Measurements from ENCODE around the gene CCM2L.

CCM2L gene

DNA sequence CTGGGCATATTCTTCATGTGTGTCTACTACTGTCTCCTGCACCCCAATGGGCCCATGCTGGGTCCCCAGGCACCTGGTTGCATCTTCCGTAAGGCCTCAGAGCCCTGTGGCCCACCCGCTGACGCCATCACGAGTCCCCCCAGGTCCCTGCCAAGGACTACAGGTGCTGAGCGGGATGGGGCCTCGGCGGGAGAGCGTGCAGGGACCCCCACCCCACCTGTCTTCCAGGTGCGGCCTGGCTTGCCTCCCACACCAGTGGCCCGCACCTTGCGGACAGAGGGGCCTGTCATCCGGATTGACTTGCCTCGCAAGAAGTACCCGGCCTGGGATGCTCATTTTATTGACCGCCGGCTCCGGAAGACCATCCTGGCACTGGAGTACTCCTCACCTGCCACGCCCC, 13.2 kb upstream of the CCM2L start:
- DNase-seq (ENCODE audit: low spot score) = no peak

DNA sequence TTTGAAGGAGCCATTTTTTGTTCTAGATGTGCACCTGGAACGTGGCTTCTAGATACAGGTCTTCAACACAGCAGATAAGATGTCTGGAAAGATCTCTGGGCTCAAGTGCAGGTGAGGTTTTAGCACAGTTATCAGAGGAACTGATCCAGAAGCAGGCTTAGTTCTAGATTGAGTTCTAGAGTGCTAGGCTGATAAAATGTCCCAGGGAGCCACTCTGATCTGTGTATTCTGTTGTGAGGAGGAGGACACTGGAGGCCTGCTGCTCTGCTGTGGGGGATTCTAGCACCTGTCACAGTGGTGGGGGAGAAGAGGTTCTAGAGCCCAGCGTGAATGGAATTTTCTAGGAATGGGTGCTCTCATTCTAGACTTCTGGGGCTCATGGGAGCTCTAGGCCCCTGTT, 12.0 kb upstream of the CCM2L start:
- no peak for DNase-seq (ENCODE audit: low spot score)

DNA sequence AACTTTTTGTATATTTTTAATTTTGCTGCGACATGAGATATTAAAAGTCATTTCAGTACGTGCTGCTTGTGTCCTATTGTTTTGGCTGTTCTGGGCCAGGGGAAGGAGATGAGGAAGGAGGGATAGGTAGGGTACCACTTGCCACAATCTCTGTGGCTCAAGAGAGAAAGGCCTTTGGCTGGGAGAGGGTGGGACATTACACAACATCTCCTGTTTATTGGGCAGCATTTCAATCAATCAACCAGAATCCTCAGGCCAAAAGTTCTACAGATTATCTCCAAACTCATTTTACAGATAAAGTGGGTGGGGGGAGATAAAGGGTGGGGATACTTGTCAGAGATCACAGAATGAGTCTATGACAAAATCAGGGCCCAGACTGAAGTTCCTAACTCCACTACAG, 6.9 kb upstream of the CCM2L start:
- DNase-seq (ENCODE audit: low spot score) = no peak

DNA sequence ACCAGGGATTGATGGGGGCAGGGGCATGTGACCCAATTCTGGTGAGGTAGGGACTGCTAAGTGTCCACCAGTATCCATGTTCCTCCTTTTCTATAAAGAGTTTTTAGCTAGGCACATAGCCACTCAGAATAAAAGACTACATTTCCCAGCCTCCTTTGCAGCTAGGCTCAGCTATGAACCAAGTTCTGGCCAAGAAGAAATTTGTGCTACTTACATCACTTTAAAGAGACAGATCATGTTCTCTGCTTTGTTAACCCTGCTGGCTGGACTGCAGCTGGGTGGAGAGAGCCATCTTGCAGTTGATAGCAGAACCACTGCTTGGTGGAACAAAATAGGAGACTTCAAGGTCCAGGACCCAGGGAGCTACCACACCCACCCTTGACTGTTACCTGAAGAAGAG, 5.3 kb upstream of the CCM2L start:
- DNase-seq (ENCODE audit: low spot score) = no peak

DNA sequence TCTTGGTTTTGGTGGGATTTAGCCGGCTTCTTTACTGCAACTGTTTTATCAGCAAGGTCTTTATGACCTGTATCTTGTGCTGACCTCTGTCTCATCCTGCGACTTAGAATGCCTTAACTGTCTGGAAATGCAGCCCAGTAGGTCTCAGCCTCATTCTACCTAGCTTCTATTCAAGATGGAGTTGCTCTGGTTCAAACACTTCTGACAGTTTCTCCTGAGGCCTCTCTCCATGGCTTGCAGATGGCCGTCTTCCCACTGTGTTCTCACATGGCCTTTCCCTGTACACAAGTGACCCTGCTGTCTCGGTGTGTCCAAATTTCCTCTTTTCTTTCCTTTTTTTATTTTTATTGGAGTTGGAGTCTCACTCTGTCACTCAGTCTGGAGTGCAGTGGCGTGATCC, 4.2 kb upstream of the CCM2L start:
- no peak for DNase-seq (ENCODE audit: low spot score)

DNA sequence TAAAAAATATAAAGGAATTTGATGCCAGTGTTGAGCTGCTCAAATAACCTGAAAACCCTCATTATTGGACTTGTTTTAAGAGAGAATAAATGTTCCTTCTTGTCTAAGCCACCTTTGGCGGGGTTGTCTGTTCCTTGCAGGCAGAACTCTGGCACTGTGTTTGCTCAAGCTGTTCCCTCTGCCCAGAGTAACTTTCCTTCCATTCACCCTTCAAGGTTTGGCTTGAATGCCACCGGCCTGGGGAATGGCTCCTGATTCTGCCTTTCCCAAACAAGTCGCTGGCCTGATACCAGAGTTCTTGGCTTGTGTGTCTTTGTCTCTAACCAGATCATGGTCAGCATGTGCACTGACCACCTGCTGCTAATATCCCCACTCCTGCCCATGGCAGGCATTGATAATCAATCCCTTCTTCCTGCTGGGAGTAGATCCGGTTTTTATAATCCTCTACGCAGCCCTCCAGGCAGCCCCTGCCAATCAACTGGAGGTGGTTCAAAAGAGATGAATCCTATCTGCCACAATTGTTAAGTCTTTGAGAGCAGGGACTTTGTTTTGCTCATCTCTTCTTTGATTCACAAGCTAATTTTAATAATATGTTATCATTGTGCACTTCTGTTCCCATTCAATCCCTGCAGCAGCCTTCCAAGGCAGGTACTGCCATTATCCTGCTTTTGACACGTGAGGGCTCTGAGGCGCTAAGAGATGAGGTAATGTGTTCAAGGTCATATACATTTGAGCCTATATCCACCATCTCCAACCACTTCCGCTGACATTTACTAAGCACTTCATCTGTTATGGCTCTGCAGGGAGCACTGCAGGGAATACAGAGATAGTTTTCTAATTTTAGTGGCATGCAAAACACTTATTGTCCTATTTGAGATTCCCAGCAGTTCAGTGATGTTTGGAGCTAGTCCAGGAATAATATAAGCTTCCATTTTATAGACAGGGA, 3.1 kb upstream of the CCM2L start:
- DNase-seq (ENCODE audit: low spot score) = no peak

DNA sequence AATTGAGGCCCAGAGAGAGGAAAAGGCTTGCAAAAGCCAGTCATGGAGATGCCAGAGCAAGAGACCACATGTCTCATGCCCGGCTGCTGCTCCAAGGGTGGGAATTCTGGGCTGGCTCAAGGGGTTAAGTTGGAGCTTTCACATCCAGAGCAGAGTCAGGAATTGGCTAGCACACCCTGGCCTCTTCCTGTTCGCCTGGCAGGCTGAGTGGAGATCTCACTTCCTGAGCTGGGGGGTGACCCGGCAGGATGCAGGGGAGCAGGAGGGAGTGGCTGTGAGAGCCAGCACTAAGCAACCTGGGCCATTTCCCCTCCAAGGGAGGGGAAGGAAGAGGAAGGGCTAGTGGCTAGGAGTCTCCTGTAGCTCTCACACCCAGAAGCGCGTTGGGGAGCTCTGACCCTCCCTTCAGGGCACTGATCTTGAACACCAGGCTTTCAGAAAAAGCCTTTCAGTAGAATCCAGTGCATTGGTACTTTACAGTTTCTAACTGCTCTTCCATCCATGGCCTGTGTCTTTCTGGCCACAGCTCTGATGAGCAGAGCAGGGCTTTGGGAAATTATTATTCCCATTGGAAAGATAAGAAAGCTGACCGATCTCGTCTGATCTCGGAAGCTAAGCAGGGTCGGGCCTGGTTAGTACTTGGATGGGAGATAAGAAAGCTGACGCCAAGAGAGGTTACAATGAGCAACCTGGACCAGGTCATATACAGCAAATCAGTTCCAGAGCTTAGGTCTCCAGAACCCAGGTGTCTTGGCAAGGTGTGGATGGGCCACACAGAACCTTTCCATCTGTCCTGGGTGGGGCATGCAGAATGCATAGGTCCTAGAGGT, 2.2 kb upstream of the CCM2L start:
- DNase-seq (ENCODE audit: low spot score) = no peak

DNA sequence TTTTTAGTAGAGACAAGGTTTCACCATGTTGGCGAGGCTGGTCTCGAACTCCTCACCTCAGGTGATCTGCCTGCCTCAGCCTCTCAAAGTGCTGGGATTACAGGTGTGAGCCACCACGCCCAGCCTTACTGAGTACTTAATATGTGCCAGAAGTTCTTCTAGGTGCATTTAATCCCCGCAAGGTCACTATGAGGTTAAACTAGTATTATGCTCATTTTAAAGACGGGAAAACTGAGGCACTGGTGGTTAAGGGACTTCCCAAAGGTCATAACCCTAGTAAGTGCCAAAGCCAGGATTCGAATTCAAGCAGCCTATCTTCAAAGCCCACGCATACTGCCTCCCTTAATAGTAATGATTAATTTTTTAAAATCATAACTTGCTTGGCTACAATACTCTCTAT, 674 bp upstream of the CCM2L start:
- DNase-seq (ENCODE audit: low spot score) = no peak

DNA sequence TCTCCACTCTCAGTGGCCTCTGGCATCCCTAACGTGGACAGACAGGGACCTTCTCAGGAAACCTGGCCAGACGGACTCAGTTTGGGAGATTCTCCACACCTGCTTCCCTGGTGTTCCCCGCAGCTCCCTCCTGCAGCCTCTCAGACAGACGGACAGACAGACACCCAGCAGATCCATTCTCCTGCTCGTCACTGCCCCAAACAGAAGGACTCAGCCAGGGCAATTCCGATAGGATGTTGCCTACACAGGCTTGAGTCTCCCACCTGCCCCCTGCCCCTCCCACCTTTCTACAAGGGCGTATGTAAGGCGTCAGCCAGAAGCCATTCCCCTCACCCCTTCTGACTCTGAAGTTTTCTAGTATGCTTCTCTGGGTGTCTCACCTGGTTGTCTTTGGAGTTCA, 428 bp downstream of the CCM2L start:
- no peak for DNase-seq (ENCODE audit: low spot score)

DNA sequence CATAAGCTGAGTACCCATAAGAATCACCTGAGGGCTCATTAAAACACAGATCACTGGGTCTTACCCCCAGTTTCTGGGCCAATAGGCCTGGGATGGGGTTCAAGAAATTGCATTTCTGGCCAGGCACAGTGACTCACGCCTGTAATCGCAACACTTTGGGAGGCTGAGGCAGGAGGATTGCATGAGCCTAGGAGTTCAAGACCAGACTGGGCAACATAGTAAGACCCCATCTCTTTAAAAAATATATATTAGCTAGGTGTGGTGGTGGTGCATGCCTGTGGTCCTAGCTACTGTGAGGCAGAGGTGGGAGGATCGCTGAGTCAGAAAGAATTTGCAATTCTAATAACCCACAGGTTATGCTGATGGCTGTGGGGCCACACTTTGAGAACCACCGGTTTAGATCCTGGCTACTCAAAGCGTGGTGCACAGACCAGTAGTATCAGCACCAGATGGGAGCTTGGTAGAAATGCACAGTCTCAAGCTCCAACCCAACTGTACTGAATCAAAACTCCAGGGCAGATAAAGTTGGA, 2.0 kb downstream of the CCM2L start:
- no peak for DNase-seq (ENCODE audit: low spot score)

DNA sequence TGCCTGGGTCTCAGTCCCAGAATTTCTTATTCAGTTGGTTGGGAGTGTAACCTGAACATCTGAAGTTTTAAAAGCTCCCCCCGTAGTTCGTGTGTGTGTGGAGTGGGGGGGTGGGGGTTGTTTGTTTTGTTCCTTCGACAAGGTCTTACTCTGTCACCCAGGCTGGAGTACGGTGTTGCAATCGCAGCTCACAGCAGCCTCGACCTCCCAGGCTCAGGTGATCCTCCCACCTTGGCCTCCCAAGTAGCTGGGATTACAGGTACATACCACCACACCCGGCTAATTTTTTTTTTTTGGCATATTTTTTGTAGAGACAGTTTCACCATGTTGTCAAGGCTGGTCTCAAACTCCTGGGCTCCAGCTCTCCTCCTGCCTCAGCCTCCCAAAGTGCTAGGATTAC, 3.1 kb downstream of the CCM2L start:
- DNase-seq (ENCODE audit: low spot score) = no peak

DNA sequence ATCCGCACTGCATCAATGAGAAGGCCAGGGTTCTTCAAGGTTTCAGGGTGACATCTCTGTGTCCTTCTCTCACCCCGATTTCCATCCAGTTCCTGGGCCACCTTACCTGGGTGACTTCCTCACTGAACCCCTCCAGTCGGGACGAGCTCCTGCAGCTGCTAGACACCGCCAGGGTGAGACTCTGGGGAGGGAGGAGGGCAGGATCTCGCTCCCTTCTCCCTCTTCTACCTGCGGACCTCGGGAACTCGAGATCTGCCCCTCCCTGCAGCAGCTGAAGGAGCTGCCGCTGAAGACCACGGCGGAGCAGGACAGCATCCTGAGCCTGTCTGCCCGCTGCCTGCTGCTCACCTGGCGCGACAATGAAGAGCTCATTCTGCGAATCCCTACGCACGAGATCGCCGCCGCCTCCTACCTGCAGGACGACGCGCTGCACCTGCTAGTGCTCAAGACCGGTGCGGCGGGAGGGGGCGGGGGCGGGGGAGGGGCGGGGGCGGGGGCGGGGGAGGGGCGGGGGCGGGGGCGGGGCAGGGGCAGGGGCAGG, 7.5 kb downstream of the CCM2L start:
- no peak for DNase-seq (ENCODE audit: low spot score)

DNA sequence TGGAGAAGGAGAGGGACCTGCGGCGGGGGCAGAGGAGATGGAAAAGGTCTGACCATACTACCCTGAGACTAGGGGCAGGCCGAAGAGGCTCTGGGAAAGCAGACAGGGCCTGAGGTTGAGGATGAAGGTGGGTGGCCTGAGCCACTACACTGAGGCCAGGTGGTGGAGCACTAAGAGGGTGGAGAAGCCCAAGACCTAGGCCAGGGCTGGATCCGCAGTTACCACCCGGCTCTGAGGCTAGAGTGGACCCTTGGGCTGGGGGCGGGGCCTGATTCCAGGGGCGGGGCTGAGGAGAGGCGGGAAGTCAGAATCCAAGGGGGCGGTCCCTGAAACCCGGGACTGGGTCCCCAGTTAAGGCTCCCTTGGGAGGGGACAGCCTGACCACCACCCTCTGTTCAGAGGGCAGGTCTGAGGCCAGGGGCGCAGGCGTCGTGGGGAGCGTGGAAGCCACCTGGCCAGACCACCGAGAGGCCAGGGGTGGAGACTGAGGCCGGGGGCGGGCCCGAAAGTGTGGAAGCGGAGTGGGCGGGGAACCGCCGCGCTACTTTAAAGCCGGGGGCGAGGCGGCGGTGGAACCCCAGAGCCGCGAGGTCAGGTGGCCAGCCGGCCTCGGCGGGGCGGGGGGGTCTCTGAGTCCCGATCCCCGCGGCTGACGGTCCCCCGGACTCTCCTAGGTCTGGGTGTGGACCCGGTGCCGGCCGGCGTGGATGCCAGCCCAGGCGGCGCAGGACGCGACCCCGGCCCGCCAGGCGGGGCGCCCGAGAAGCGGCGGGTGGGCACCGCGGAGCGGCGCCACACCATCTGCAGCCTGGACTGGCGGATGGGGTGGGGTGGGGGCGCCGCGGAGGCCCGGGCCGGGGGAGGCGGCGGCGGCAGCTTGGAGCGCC, 8.3 kb downstream of the CCM2L start:
- DNase-seq (ENCODE audit: low spot score) = no peak

DNA sequence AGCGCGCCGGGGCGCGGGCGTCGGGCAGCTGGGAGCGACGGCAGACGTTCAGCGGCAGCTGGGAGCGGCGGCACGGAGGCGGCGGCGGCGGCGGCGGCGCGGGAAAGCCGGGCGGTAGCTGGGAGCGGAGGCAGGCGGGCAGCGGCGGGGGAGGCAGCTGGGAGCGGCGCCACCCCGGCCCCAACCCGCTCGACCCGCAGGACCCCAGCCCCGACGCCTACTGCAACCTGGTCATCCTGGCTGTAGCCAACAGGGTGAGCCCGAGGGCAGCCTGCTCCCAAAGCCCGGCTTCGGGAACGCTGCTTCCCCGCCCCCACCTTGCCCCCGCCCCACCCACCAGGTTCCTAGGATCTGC, 8.9 kb downstream of the CCM2L start:
- DNase-seq (ENCODE audit: low spot score) = no peak

DNA sequence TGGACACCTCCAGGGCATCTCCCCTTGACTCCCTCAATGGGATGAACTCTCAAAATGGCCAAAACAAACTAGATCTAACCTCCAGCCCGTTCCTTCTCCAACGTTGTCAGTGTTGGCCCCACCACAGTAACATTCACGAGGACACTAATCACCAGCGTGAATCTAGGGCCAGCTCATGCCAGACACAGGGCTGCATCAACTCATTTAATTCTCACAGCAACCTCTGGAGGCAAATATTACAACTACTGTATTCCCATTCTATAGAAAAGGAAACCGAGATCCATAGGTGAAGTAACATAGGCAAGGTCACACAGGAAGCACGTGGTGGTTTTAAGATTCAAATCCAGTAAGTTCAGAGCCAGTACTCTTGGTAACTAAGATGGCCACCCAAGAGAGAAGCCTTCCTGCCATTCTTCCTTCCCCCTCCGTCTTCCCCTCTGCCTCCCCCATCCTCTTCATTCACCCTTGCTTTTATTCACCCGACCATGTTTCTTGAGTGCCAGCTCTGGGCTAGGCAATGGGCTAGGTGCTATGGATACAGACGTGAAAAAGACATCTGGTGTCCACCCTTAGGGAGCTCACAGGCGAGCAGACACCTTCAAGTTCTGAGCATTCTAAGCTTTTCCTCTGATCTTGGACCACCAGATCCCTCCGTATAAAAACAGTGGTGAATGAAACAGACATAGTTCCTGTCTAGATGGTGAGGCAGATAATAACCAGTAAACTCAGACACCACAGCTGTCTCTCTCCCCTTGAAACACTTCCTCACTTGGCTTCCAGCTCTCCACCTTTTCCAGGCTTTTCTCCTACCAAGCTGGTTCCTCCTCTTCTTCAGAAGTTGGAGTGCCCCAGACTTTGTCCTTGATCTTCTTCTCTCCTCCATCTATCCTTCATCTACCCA, 9.6 kb downstream of the CCM2L start:
- DNase-seq (ENCODE audit: low spot score) = no peak

DNA sequence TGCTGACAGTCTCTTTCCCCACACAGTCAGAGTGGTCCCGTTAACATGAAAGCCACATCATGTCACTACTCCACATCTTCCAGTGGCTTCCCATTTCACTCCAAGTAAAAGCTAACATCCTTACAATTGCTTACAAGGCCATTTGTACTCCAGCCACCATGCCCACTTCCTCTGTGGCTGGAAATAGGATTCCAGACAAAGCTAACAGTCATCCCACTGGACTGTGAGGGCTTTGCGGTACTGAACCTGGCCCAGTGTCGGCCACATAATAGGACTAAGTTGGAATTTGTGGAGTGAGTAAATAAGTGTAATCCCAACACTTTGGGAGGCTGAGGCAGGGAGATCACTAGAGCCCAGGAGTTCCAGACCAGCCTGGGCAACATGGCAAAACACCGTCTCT, 10.9 kb downstream of the CCM2L start:
- no peak for DNase-seq (ENCODE audit: low spot score)

DNA sequence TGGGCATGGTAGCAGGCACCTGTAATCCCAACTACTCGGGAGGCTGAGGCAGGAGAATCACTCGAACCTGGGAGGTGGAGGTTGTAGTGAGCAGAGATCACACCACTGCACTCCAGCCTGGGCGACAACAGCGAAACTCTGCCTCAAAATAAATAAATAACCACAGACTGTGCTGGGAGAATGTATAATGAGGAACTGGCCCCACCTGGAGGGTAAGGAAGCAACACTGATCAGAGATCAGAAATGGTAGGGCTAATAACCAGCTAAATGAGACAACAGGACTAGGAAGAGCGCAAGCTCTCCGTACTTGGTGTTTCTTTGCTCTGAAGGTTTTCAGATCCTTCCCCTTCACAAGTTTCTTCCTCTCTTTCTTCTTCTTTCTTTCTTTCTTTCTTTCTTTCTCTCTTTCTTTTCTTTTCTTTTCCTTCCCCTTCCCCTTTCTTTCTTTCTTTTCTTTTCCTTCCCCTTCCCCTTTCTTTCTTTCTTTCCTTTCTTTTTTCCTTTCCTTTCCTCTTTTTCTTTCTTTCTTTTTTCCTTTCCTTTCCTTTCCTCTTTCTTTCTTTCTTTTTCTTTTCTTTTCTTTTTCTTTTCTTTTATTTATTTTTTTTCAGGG, 14.6 kb downstream of the CCM2L start:
- no peak for DNase-seq (ENCODE audit: low spot score)

DNA sequence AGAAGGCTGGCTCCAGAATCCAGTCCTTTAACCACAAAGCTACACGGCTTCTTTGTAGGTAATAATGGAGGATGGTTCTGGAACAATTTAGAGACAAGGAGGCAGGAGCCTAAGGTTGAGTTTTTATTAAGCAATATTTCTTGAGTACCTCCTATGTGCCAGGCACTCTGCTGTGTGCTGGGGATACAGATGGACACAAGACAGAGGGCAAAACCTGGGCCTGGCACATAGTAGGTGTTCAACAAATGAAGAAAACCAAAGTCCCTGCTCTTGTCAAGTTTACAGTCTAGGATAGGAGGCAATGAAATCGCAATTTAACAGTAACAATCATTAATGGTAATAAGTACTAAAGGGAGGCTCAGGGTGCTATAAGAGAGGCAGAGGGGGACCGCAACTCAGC, 17.4 kb downstream of the CCM2L start:
- DNase-seq (ENCODE audit: low spot score) = no peak

DNA sequence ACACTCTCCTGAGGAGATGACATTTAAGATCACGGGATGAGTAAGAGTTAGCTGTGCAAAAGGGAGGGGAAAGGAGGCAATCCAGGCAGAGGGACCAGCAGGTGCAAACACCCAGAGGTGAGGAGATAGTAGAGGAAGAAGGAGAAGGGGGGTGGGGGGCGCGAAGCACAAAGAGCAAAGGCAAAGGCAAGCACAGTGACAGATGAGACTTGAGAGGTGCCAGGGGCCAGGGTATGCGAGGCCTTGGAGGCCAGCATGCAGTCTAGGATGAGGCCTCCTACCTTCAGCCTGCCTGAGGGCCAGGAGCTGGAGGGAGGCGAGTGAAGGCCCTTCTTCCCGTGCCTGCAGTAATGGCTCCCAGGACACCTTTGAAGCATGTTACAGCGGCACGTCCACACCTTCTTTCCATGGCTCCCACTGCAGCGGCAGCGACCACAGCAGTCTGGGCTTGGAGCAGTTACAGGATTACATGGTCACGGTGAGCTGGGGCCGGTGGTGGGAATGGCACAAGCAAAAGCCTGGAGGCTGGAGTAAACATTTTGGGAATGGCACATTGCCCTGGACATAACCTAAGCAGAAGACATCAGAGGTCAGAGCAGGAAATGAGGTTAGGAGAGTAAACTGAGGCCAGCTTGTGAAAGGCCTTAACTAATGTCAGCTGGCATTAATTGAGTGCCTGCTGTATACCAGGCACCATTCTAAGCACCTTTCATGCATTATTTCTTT, 18.6 kb downstream of the CCM2L start:
- DNase-seq (ENCODE audit: low spot score) = no peak

DNA sequence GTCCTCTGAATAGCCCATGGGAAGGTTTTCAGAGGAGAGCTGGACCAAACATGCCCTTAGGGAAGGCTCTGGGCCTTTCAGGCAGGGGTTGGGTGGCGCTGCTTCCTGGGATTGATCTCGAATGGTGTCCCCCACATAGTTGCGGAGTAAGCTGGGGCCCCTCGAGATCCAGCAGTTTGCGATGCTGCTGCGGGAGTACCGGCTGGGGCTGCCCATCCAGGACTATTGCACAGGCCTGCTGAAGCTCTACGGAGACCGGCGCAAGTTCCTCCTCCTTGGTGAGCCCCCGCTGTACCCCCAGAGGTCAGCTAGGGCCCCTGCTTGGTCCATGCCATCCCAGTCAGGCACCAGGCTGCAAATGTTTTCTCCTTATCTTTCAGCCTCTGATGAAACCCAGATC, 19.3 kb downstream of the CCM2L start:
- no peak for DNase-seq (ENCODE audit: low spot score)
